Raji (cell line): ENCODE measurements around the gene CSMD2.

Source experiments
- POLR2A ChIP-seq: IDR thresholded peaks from 2 replicates; pipeline ENCODE4 v1.6.1; 2011; ENCODE audit warnings: low read depth, low read length, control low read depth; ENCODE audit not compliant: insufficient read depth

CSMD2 gene

DNA sequence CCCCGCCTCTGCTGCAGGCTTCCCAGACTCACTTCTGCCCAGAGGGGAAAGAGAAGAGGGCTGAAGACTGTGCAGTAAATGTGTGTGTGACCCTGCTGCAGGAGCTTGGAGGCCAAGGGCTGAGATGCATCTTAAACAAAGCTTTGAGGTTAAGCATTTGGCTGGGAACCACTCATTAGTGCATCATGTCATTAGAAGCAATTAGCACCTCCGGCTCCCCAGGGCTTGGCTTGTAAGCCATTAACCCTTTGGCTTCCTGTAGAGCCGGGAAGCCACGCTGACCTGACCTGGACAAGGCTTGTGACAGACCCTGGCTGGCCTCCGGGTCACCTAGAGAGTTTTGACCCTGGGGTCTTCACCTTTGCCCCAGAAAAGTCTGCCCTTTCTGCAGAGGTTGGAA lies 77.0 kb downstream of the CSMD2 start:
- no peak for TF ChIP-seq POLR2A

DNA sequence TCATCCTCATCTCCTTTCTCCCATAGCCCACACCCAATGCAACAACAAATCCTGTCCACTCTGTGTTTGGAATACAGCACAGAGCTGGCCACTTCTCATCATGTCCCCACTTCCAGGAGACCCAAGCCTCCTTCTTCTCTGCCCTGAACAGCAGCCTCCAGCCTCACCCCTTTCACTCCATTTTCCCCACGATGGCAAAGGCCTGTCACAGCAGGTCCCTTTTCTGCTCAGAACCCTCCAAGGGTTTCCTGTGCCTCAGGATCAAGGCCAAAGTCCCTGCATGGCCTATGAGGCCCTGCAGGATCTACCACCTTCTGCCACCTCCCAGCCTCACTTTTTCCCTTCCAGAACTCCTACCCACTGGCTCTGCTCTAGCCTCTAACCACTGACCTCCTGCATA lies 78.5 kb downstream of the CSMD2 start:
- TF ChIP-seq POLR2A: no peak

DNA sequence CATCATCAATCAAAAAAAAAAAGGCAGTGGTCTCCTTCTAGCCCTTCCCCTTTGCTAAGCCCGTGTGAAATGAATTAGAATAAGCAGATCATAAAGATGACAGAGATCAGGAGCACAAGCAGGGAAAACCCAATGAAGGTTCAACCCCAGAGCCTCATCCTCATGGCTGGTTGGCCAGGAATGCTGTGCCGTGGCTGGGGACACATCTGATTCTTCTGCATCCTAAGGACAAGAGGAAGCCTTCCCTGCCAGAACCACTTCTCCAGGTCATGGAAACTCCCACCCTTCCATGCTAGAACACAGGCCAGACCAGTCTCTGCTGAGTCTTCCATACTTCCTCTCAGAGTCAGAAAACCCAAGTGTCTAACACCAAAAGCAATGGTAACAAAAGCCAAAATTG lies 81.1 kb downstream of the CSMD2 start:
- TF ChIP-seq POLR2A: no peak

DNA sequence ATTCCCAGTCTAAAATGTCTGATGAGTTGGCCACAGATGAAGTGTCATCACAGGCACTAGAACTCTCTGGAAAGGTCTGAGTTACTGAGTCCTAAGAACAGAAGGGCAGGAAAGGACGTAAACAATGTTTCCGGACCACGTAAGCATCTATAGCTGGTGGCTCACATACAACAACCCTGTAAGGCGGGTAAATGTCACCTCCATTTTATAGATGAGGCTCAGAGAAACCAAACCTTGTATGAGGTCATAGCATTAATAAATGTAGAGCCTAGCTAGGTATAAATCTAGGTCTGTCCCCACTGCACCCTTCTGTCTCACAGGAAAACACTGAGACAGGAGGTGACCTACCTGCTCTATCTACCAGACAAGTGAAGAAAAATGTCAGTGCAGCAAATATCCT lies 86.6 kb downstream of the CSMD2 start:
- TF ChIP-seq POLR2A: no peak

DNA sequence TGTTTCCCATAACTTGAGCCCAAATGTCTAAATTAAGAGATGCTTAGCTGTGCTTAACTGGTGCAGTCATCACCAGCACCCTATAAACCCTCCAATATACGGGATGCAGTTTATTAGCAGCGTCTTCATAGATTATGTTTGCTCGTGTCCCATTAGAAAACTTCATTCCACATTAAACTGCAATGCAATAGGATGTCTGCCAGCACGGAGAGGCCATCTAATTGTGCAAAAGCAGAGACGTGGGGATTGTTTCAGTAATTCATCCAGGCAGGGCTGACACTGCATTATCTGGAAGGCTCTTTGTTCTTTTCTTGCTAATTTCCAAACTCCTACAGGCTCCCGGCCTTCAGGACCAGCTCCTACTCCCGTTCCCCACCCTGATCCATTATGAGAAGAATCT lies 89.5 kb downstream of the CSMD2 start:
- TF ChIP-seq POLR2A: no peak

DNA sequence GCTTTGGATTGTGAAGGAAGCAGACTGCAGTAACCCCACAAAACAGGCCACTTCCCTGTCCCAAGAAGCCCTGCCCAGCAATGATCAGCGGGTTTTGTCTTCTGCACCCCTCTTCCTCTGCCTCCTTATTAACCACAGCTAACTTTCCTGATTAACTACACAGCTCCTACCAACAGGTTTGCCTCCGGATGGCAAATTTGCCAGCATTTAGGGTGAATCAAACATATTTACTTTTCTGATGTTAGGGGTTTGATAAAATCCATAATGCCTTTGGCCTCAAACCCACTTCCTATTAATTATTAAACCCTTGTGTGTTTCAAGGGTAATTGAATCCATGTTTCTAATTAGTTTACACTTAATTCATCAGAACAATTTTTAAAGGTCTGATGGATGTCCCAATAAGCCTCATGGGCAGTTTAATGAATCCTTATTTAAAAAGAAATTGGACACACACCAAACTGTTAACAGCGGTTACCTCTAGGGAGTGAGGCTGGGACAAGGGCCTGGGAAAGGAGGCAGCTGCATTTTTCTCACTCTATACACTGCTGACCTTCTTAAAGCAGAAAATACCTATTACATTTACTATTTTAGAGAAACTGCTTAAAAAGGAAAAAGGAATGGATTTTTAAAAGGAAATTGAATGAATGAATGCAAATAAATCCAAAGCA lies 91.9 kb downstream of the CSMD2 start:
- no peak for TF ChIP-seq POLR2A

DNA sequence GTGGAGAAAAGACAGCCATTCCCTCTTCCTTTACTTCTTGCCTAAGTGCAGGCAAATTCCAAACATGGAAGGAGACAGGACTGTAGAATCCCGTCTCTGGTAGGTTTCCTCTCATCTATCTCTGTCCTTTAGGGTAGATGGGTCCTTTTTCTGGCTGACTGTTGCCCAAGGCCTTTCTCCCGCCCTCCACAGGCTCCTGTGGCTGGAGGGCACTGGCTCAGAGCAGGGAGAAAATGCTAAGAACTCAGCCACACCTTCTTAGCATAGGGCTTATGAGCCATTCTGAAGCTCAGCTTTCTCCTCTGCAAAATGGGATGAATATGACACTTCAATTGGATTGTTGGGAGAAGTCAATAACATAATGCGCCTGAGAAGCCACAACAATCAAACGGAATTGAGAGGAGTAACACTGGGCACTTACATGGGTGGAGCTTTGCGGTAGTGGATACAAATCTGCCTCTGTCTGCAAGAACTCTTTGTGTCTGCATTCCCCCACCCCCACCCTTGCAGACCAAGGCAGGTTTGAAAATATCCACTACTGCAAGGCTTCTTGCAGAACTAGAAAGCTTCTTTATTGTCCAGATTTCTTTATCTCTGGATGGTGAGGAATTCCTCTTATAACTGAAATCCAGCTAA lies 94.7 kb downstream of the CSMD2 start:
- TF ChIP-seq POLR2A: no peak

DNA sequence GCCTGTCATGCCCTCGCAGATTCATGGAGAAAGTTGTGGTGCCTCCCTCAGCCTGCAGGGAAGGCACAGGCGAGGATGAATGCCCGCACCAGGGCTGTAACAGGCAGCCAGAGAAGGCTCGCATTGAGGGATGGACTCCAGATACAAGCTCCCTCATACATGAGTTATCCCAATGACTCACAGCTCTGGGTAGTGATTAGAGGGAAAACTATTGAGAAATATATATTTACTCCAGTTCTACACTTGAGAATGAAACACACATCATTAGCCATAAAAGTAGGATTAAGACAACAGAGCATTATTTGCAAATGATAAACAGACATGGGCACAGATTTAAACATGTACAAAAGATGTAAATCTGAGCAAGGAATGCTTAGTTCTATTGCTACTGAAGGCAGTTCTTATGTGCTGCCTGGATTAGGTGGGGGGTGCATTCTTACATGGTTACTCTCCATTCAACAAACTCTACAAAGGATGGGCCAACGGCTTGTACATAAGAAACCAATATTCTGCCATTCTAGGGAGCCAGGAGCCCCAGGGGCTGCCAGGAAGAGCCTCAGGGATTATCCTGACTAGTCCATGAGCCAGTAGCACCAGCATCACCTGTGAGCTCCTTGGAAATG lies 97.9 kb downstream of the CSMD2 start:
- TF ChIP-seq POLR2A: no peak

DNA sequence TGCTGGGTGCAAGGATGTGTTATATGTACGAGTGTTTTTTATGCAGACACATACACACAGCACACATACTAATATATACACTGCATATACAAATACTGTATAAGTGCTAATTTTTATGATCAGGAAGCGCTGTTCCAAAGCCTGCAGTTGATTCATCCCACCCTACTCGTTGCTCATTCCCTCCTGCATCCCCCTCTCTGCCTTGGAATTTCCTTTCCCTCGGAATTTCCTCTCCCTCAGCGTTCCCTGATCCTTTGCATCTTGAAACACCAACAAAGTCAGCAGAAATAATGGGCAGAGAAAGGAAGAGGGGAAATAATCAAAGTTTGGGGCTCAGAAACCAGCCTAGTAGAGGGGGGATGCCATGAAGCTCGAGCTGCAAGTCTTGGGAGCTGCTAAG lies 98.9 kb downstream of the CSMD2 start:
- no peak for TF ChIP-seq POLR2A

DNA sequence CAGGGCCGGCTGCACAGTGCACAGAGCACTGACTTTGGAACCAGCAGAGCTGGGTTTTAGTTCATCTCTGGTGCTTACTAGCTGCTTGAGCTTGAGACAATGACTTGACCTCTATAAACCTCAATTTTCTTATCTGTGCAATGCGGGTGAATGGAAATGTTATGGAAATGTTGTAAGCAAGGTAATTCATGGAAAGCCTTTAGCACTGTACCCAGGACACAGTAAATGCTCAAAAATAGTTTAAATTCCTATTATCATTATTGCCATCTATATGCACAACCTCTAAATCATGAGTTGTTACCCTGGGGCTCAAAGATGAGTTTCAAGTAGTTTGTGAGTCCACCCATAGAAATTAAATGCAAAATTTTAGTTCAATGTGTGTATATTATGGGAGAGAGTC lies 99.5 kb downstream of the CSMD2 start:
- TF ChIP-seq POLR2A: no peak

DNA sequence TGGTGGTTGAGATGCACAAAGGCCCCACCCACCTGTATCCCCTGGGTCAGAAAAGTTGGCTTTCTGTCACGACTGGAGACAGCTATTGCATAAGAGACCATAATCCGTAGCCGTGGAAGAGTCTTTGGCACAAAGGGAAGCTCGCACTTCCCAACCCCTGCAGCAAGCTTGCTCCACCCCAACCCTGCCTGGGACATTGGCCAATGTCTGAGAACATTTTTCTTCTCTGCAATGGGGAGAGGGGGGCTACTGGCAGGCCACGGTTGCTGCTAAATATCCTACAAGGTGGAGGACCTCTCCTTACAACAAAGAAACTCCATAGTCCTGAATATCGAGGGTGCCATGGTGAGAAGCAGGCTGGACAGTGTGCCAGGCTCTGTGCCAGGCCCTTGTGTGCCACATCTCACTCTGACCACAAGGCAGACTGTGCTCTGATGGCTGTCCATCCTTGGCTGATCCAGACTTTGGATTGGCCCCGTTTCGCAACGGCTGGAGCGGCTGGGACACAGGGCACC lies 104.1 kb downstream of the CSMD2 start:
- no peak for TF ChIP-seq POLR2A

DNA sequence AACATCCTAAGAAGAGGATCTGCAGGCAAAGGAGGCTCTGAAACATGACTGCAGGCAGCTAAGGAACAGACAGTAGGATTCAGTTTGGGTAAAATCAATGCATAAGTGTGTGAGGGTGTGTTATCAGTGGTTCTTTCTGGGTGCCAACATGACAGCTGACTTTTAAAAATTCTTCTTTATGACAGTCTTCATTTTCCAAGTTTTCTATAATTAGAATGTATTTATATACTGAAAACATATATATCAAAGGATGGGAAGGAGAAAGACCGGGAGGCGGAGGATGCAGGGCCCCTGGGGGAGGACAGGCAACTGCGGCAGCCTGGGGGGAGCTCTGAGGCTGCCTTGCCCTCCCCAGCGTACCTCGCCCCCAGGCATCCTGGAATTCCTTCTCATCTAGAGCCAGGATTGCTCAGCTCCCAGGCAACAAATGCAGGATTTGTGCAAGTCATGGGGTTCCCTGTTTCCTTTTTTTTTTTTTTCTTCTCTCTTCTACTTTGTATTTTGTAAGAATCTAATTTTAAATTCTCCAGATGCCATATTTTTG lies 104.8 kb downstream of the CSMD2 start:
- TF ChIP-seq POLR2A: no peak

DNA sequence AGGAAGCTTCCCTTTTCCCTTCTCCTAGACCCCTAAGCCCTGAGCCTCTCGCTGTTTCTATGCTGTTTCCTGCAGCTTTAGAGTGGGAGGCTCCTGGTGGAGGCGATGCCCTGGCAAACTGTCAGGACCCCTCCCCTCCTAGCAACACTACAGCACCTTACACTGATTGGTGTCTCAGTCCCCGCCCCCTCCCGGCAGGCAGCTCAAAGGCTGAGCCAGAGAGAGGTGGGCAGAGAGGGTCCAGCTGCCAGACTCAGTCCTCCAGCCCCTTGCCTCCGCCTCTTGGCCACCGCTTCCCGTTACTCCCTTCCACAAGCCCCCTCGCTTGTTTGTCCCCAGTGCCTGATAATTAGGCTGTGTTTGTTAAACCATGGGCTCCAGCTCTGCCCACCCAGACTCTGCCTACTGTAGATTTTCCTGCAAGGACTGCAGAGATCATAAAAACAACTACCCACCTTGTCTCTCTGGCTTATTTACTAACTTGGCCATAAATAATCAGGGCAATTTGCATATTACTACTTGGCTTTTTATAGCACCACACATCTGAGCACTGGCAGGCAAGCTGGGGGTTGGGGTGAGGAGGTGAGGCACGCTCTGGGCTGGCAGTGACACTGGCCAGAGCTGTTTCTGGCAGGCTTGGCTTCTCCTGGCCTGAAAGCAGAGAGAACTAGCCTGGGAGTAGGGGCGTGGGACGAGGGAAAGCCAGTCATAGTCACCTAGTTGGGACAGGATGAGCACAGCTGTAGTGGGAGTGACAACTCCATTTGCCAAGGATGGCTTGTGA lies 107.5 kb downstream of the CSMD2 start:
- TF ChIP-seq POLR2A: no peak

DNA sequence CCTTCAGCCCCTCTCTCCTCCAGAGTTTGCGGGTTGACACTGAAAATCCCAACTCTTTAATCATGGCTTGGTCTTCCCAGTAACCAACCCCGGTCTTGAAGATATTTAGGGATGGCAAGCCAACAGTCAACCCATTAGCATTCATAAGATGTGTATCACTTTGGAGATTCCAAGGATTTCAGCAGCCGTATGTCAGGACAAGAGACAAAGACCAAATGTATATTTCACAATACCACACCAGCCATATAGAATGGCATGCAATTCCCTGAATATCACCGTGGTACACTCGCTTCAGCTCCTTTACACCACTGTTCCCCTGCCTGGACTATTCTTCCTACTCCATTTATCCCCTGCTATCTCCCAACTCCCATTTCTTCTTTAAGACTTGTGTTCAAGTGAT lies 109.2 kb downstream of the CSMD2 start:
- TF ChIP-seq POLR2A: no peak

DNA sequence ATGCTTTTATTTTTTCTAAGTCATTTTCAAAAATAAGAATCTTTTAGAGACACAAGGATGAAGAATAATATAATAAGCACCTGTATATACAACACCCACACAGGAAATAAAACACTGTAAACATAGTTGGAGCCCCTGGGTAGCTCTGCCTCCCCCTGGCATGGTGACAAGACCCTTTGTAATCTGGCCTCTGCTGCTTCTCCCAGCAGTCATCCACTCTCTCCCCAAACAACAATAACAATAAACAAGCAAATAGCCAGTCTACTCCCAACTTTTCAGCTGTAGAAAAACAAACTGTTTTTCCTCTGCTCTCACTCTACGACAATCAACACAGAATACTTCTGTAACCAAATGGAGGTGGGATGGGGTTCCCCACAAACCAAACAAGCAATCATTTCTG lies 110.1 kb downstream of the CSMD2 start:
- TF ChIP-seq POLR2A: no peak
